ENCODE measurements around the gene RFT1.

RFT1 gene

DNA sequence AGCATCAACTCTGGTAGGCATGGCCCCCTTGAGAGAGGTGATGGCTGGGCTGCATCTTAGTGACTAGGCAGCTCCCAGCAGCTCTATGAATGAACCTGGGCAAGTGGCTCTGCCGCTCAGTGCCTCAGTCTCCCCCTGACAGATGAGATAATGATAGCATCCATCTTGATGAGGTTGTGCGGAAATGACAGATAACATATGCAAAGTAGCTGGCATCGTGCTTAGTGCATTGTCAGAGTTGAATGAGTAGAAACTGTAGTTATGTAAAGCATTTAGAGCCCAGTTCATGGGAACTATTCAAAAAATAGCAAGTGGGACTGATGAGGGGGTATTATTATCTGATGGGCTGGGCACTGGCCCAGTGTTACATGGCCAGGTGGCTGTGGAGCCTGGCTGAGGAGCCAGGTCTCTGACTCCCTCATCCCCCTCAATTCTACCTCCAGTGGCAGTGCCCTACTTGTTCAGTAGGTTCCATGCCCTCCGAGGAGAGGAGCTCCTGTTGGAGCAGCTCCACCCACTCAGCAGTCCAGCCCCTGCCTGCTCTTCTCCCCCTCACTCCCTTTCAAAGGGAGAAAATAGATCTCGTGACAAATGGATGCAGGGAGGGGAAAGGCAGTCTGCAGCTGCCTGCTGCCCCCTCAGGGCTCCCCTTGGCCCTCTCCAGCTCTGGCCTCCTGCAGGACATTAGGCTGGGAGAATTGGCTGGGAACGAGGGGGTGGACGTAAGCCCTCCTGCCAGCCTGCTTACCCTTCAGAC, 37.4 kb upstream of the RFT1 start:
- TF ChIP-seq, protein P1, sequence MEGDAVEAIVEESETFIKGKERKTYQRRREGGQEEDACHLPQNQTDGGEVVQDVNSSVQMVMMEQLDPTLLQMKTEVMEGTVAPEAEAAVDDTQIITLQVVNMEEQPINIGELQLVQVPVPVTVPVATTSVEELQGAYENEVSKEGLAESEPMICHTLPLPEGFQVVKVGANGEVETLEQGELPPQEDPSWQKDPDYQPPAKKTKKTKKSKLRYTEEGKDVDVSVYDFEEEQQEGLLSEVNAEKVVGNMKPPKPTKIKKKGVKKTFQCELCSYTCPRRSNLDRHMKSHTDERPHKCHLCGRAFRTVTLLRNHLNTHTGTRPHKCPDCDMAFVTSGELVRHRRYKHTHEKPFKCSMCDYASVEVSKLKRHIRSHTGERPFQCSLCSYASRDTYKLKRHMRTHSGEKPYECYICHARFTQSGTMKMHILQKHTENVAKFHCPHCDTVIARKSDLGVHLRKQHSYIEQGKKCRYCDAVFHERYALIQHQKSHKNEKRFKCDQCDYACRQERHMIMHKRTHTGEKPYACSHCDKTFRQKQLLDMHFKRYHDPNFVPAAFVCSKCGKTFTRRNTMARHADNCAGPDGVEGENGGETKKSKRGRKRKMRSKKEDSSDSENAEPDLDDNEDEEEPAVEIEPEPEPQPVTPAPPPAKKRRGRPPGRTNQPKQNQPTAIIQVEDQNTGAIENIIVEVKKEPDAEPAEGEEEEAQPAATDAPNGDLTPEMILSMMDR (IDR thresholded peaks at IDR 0.05), result no peak

DNA sequence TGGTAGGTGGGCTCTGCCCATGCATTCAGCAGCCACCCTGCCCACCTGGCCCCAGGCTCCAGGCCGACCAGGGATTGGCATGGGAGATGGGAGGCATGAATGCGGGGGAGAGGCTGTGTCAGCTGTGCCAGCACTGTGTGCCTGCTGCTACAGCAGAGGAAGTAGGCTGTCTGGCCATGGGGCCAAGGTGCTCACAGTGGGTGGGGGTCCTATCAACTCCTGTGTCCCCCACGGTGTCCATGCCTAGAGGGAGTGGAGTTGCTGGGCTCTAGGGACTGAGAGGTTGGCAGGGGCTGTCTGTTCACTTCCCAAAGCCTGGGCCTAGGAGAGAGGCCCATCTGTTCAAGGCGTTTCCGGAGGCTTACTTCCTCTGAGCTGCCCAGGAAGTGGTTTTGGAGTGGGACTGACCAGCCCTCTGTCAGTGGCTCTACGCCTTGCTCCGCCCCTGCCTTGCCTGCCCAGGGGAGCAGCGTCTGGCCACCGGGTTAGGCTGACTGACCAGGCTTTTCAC, 36.6 kb upstream of the RFT1 start:
- TF ChIP-seq, protein P1 (IDR thresholded peaks at IDR 0.05), result no peak

DNA sequence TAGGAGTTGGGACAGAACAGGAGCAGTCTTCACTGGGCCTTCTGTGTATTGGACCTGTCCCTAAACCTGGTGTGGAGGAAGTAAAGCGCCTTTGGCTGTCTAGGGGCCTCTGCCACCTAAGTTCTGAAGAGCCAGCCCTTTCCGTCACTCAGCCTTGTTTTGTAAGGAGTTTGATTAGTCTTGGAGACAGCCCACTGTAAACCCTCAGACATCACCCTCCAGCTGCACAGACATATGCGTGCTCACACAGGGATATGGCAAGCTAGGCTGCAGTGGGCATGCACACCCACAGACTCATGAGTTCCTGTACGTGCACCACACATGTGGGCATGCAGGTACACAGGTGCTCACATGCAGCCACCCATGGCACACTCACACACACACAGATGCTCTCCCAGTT, 36.0 kb upstream of the RFT1 start:
- TF ChIP-seq, protein P1 (IDR thresholded peaks at IDR 0.05), result no peak

DNA sequence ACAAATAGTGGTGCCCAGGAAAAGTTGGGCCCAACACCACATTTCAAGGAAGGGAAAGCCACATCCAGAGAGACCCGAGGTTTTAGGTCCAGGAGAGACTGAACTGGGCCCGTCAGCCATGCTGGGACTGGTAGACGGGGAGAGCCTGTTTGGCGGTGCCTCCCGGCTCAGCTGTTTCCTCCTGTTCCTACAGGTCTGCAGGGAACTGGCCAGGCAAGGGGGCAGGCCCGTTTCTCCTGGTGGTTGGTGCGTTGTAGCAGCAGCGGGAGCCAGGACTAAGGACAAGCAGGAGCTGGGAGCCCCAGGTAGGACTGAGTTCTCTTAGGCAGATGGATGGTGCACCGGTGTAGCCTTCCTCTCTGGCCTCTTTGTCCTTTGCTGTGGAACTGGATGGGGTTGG, 34.7 kb upstream of the RFT1 start:
- TF ChIP-seq, protein P1 (IDR thresholded peaks at IDR 0.05), result no peak

DNA sequence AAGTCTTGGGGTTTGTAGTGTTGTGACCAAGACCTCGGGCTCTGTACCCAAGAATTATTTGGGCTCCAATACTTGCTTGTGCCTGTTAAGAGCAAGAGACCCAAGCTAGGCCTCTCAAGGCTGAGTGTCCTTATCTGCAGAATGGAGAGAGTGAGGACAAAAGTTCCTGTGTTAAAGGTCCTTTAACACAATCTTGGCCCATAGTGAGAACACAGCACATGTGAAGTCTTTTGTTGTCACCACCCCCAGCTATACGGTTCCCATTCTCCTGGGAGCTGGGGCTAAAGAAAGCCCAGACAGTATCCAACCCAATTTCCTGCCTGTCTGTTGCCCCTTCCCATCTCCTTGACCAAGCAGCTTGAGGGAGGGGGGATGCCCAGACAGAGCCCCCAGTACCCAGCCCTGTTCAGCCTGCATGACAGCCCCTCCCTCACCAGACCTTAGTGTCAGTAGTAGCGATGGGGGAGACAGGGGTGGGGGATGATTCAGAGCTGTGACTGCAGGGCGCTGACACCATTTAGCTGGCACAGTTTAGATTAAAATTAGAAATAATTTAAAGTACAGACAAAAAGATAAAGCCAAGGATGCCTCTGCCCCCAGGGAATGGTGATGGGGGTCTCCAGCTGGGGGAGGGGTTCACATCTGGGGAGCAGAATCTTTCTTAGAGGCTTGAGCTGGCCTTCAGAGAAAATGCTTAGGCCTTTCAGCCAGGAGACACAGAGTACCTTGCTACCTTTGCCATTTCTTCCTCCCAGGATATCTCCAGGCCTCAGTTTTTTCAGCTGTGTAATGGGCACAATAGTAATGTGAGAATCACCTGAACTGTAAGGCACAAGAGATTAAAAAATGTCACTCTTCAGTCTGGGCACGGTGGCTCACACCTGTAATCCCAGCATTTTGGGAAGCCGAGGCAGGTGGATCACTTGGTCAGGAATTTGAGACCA, 33.5 kb upstream of the RFT1 start:
- TF ChIP-seq, protein P1 (IDR thresholded peaks at IDR 0.05), result no peak

DNA sequence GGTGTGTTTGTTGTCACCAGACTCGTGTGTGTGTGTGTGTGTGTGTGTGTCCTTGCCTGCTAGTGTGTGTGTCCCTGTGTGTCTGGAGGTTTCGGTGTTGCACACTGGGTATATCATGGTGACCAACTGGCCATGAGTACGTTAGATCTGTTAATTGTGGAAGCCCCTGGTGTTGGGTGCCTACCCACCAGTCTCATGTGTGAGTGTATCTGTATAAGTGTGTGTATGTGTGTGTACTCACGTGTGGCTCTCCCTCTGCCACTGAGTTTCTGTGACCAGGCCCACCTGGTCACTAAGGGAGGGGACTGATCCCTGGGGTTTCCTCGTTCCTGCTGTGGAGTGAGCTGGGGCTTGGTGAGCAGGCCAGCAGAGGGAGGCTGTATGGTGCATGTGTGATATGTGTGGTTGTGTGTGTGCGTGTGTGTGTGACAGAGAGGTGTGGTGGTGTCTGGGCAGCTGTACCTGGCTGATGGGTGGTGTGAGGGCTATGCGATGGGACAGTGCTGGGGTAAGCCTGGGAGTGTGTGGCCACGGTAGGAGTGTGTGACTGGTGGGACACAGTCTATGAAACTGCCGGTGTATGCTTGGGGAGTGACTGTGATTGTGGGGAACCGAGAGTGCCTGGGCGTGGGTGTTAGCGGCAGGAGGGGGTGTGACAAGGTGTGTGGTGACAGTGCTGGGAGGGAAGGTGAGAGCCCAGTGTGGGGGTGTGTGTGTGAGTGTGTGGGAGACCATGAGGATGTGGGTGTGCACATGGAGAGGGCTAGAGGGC, 32.6 kb upstream of the RFT1 start:
- TF ChIP-seq, protein P1 (IDR thresholded peaks at IDR 0.05), result no peak

All from LNCAP (cell line).